HepG2 (cell line): ENCODE data around the gene CES3. TPM values are rescaled to one million over a fixed set of nuclear protein-coding genes. Genes with fewer than 3 reads are reported as not detected.

Experiments used
- ATAC-seq: fragments of 200-7000 bp; cut with Tn5 transposase; 3 replicates; pipeline ENCODE4 v1.9.1; 2020; ENCODE audit warnings: mild to moderate bottlenecking, moderate library complexity
- BruUV-seq: library from RNA; stranded (reverse); fragments of 400-500 nt; replicated peaks from 2 replicates; lab custom pipeline; 2021; lab: Mats Ljungman, UMichigan
- CTCF ChIA-PET: fragments of 300-600 bp; formaldehyde crosslinking; extraction: SDS; loops from one replicate; lab custom pipeline; 2021; ENCODE audit warnings: low total read pairs, inconsistent platforms, low intra/inter-chr PET ratio; lab: Yijun Ruan, JAX
- POLR2A ChIA-PET: fragments of 350-600 bp; sonication (Branson Sonifier 250); formaldehyde crosslinking; loops from one replicate; lab custom pipeline; 2020; ENCODE audit warnings: antibody characterized with exemption, inconsistent platforms; lab: Yijun Ruan, JAX
- DNase-seq: peaks from one replicate; pipeline ENCODE4 v3.0.0-alpha.2; 2015; ENCODE audit warnings: low spot score
- FAIRE-seq: peaks from 3 replicates; lab custom pipeline; 2011; peaks lifted over from hg19 to GRCh38; lab: Jason Lieb, UNC
- H2AFZ ChIP-seq: one replicate; pipeline ENCODE4 v1.6.1; 2011; ENCODE audit warnings: low read length, inconsistent platforms
- H3K27ac ChIP-seq: fragments of 300-600 bp; 3 replicates; pipeline ENCODE4 v1.8.0; 2011; ENCODE audit warnings: mixed run types, mild to moderate bottlenecking, mixed read lengths, low read length, inconsistent platforms; ENCODE audit not compliant: insufficient read depth; ENCODE audit errors: extremely low read length
- H3K27me3 ChIP-seq, 2 experiments: fragments of 200-600 bp in 1 of 2; 2 replicates in 1 of 2; 3 replicates in 1 of 2; pipeline versions ENCODE4 v1.6.0 to v1.8.0; 2011; ENCODE audit warnings: low read length in 2 of 2, mild to moderate bottlenecking in 2 of 2, moderate library complexity in 2 of 2, inconsistent platforms in 1 of 2; ENCODE audit not compliant: insufficient read depth in 2 of 2, control insufficient read depth in 1 of 2
- H3K36me3 ChIP-seq, 2 experiments: fragments of 200-600 bp in 1 of 2; replicated peaks in 1 of 2; 2 replicates in 1 of 2; 3 replicates in 1 of 2; pipeline versions ENCODE4 v1.5.1 to v1.8.0; 2011; ENCODE audit warnings: low read length in 2 of 2, inconsistent platforms in 1 of 2; ENCODE audit not compliant: insufficient read depth in 2 of 2, control insufficient read depth in 1 of 2
- H3K4me1 ChIP-seq: 2 replicates; pipeline ENCODE4 v1.5.1; 2012; ENCODE audit warnings: low read length, inconsistent platforms; ENCODE audit not compliant: insufficient read depth
- H3K4me2 ChIP-seq: 2 replicates; pipeline ENCODE4 v1.6.0; 2011; ENCODE audit warnings: low read depth, low read length, inconsistent platforms
- H3K4me3 ChIP-seq, 3 experiments: fragments of 200-600 bp in 1 of 3; sonication (generic), shearing (Covaris generic) in 1 of 3; replicated peaks in 1 of 3; 2 replicates each; pipeline ENCODE4 v1.5.1; 2011 to 2016; ENCODE audit warnings: low read length in 3 of 3, inconsistent platforms in 2 of 3, low read depth in 2 of 3, mild to moderate bottlenecking in 2 of 3, control low read depth in 1 of 3, mixed read lengths in 1 of 3; ENCODE audit not compliant: insufficient read depth in 1 of 3
- H3K79me2 ChIP-seq: one replicate; pipeline ENCODE4 v1.6.1; 2011; ENCODE audit warnings: low read length, inconsistent platforms; ENCODE audit not compliant: insufficient read depth
- H3K9ac ChIP-seq: 2 replicates; pipeline ENCODE4 v1.6.0; 2011; ENCODE audit warnings: mild to moderate bottlenecking, low read depth, low read length, inconsistent platforms; ENCODE audit not compliant: insufficient read depth
- H3K9me3 ChIP-seq: 2 replicates; pipeline ENCODE4 v1.5.1; 2012; ENCODE audit warnings: mild to moderate bottlenecking, low read length
- H4K20me1 ChIP-seq: 2 replicates; pipeline ENCODE4 v1.6.0; 2011; ENCODE audit warnings: inconsistent platforms, mild to moderate bottlenecking, low read length, moderate library complexity; ENCODE audit not compliant: insufficient read depth
- ATF7 ChIP-seq, 2 experiments: fragments of 450-650 bp in 1 of 2; sonication (generic) in 1 of 2; formaldehyde crosslinking in 1 of 2; IDR thresholded peaks; 2 replicates each; pipeline versions ENCODE4 v1.4.0 to v1.6.1; 2016 to 2020; ENCODE audit warnings: antibody characterized with exemption in 1 of 2, mild to moderate bottlenecking in 1 of 2, missing genetic modification reagents in 1 of 2
- NONO ChIP-seq, 2 experiments: fragments of 450-650 bp in 1 of 2; sonication (generic) in 1 of 2; formaldehyde crosslinking in 1 of 2; IDR thresholded peaks in 1 of 2; conservative IDR thresholded peaks in 1 of 2; 2 replicates each; pipeline versions ENCODE4 v1.6.1 to v1.8.0; 2017 to 2022; ENCODE audit warnings: mild to moderate bottlenecking in 1 of 2, missing genetic modification reagents in 1 of 2, moderate library complexity in 1 of 2
- TBL1XR1 ChIP-seq: fragments of 150-350 bp; IDR thresholded peaks from 2 replicates; pipeline ENCODE4 v1.6.1; 2014; ENCODE audit warnings: borderline replicate concordance, low read length; ENCODE audit not compliant: partially characterized antibody
- ZNF136 ChIP-seq: sonication (generic); formaldehyde crosslinking; IDR thresholded peaks from 2 replicates; pipeline ENCODE4 v1.8.1; 2022; ENCODE audit warnings: low read depth, mild to moderate bottlenecking, moderate library complexity, missing genetic modification reagents
- ZZZ3 ChIP-seq: sonication (generic); formaldehyde crosslinking; IDR thresholded peaks from 2 replicates; pipeline ENCODE4 v1.4.0; 2020; ENCODE audit warnings: missing genetic modification reagents, mild to moderate bottlenecking, borderline replicate concordance
- WGBS: methylation state at CpG from one replicate; pipeline ENCODE4 v1.1.6; 2017; ENCODE audit warnings: low lambda C conversion rate; 5-methylcytosine and 5-hydroxymethylcytosine counted together
- in situ Hi-C: cut with HindIII; loops from 2 replicates; pipeline ENCODE4 v1.10.0; 2017; ENCODE audit warnings: low pct_unique_long_range_greater_than_20kb; ENCODE audit not compliant: extremely low pct_ligation_motif_present
- intact Hi-C: fragments of 100-400 bp; cut with micrococcal nuclease; formaldehyde crosslinking; loops from one replicate; pipeline ENCODE4 v1.10.0; 2022; ENCODE audit not compliant: unreplicated experiment
- polyA plus RNA-seq, 8 experiments: library from polyadenylated mRNA; depleted of rRNA in 3 of 8; stranded (reverse) in 7 of 8; unstranded in 1 of 8; fragments of >200 nt; fragmentation: Illumina TruSeq in 4 of 8; extraction: Trizol in 4 of 8; gene quantifications; 2 replicates each; pipeline versions ENCODE4 v1.2.1 to v1.2.3, GENCODE V29; 2011 to 2016; ENCODE audit warnings: low read depth in 4 of 8, missing spikeins in 1 of 8, mixed read lengths in 1 of 8; ENCODE audit not compliant: insufficient read depth in 1 of 8
- total RNA-seq, 5 experiments: library from RNA; depleted of rRNA; stranded (reverse); fragments of >200 nt; fragmentation: Illumina TruSeq; extraction: Trizol; gene quantifications; 2 replicates each; pipeline ENCODE4 v1.2.3, GENCODE V29; 2016; ENCODE audit warnings: low read depth in 1 of 5

Gene CES3
- total and polyA plus RNA-seq, 2 of the 13 experiments (the other 11 are each of a cell fraction or from before 2014, with no cell fraction given), result 6.6 to 17.4 TPM

- no peak for TF ChIP-seq ZZZ3 (CRISPR knock-in tag)
- TF ChIP-seq TBL1XR1, result no peak
- TF ChIP-seq NONO (IDR thresholded peaks at IDR 0.05), result no peak
- TF ChIP-seq NONO (CRISPR knock-in tag; conservative IDR thresholded peaks at IDR 0.05), result no peak
- TF ChIP-seq ATF7 (IDR thresholded peaks at IDR 0.05), result no peak
- no peak for TF ChIP-seq ATF7 (CRISPR knock-in tag; IDR thresholded peaks at IDR 0.05)
- TF ChIP-seq, all 625 proteins: peak for 0
- 35% methylated on average over 2 of the region's 2 CpGs for WGBS
- in situ Hi-C loops, result no loop called here
- ChIA-PET CTCF (no interaction called here), POLR2A (interaction anchor here (1.8 to 7.3 kb wide), 3 partner anchors 11 to 18 kb away, joined by 5 to 86 read pairs (median 10); no protein-coding TSS in a partner anchor)
- DNase-seq (no peak), ATAC-seq (no peak), FAIRE-seq (no peak)
- Histone ChIP-seq H3K9ac (no peak overlapping the region), H3K9me3 (no peaks in the 10 kb centered on the region), H3K27ac (no peak overlapping the region), H2AFZ (no peak overlapping the region), H4K20me1 (no peaks in the 10 kb centered on the region), H3K4me2 (no peak overlapping the region), H3K4me1 (peaks cover 37% of the 10 kb centered on the region), H3K4me3 (no peak overlapping the region), H3K27me3 (peaks cover 0 to 8% of the 10 kb centered on the region in 2 experiments; a peak in 4 of 5 replicates), H3K36me3 (no peaks in the 10 kb centered on the region), H3K79me2 (no peaks in the 10 kb centered on the region)
- BruUV-seq, result no TSS peak
- intact Hi-C loops, result no loop called here
Observed at GRCh38 chr16:66920299-66920590, 40.8 kb upstream of the CES3 start.

GRCh38 chr16:66920924-66921680, 40.0 kb upstream of the CES3 start:
- no peak overlapping the region for H3K4me2 ChIP-seq
- H3K27ac ChIP-seq, result no peak overlapping the region
- H3K79me2 ChIP-seq, result no peaks in the 10 kb centered on the region
- ATAC-seq (no peak), DNase-seq (no peak), FAIRE-seq (no peak)
- no peak overlapping the region for H3K9ac ChIP-seq
- in situ Hi-C loops, result no loop called here
- peak overlapping the region; percentile 7 for H2AFZ ChIP-seq
- POLR2A ChIA-PET, result interaction anchor here (7.3 kb wide), 1 partner anchor 18 kb away, joined by 86 read pairs; no protein-coding TSS in a partner anchor
- no TSS peak for BruUV-seq
- H3K9me3 ChIP-seq, result no peaks in the 10 kb centered on the region
- no peak for TF ChIP-seq ZNF136 (CRISPR knock-in tag)
- intact Hi-C loops, result no loop called here
- no peaks in the 10 kb centered on the region for H3K36me3 ChIP-seq
- no peak overlapping the region for H3K4me3 ChIP-seq
- peaks cover 5 to 16% of the 10 kb centered on the region in 2 experiments; a peak in 4 of 5 replicates for H3K27me3 ChIP-seq
- no peaks in the 10 kb centered on the region for H4K20me1 ChIP-seq
- CTCF ChIA-PET, result no interaction called here
- peaks cover 45% of the 10 kb centered on the region for H3K4me1 ChIP-seq
- WGBS, result 28% methylated on average over 8 of the region's 9 CpGs
